Neural progenitor cell (in vitro differentiated cells): ENCODE data around the gene SLC28A1.

Source experiments
- EZH2 ChIP-seq: fragments of 200-600 bp; sonication (generic); IDR thresholded peaks from 2 replicates; pipeline ENCODE4 v1.6.1; 2017; ENCODE audit warnings: antibody characterized with exemption, mild to moderate bottlenecking, moderate library complexity
- TF ChIP-seq, protein P1 (sequence below): fragments of 200-600 bp; sonication (generic); IDR thresholded peaks from 2 replicates; pipeline ENCODE4 v1.5.1; 2017; ENCODE audit warnings: antibody characterized with exemption, mild to moderate bottlenecking

DNA sequence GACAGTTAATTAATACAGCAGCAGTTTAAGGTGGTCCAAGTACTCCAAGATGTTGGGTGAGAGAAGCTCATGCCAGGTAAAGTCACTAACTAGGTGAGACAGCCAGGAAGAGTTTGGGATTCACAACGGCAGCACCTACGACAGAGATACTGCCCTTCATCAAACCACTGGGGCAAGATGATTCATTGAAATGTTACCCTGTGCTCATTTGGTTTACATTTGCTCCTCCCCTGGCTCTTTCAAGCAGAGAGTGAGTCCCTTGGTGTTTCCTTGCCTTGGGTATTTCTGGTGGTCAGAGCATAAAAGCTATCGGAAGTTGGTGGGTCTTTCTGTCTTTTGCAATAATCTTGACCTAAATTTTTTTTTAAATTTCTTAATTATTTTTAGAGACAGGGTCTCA, 77.2 kb downstream of the SLC28A1 start:
- TF ChIP-seq, protein P1, sequence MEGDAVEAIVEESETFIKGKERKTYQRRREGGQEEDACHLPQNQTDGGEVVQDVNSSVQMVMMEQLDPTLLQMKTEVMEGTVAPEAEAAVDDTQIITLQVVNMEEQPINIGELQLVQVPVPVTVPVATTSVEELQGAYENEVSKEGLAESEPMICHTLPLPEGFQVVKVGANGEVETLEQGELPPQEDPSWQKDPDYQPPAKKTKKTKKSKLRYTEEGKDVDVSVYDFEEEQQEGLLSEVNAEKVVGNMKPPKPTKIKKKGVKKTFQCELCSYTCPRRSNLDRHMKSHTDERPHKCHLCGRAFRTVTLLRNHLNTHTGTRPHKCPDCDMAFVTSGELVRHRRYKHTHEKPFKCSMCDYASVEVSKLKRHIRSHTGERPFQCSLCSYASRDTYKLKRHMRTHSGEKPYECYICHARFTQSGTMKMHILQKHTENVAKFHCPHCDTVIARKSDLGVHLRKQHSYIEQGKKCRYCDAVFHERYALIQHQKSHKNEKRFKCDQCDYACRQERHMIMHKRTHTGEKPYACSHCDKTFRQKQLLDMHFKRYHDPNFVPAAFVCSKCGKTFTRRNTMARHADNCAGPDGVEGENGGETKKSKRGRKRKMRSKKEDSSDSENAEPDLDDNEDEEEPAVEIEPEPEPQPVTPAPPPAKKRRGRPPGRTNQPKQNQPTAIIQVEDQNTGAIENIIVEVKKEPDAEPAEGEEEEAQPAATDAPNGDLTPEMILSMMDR = no peak
- no peak for TF ChIP-seq EZH2
